NCI-H82 (cell line): ENCODE results near the gene ST6GALNAC2.

Experiments used
- DNase-seq: peaks from one replicate; lab custom pipeline; 2025; lab: John Stamatoyannopoulos, UW

Gene ST6GALNAC2

GRCh38 chr17:76556765-76557367 lies 28.8 kb downstream of the ST6GALNAC2 start:
- no peak for DNase-seq

- no peak for DNase-seq
These were observed 31.5 kb downstream of the ST6GALNAC2 start for GRCh38 chr17:76554131-76554530.

- no peak for DNase-seq
These were observed 32.3 kb downstream of the ST6GALNAC2 start for GRCh38 chr17:76553178-76553908.

GRCh38 chr17:76551685-76552084 lies 34.0 kb downstream of the ST6GALNAC2 start:
- DNase-seq = no peak

- no peak for DNase-seq
These were observed 34.7 kb downstream of the ST6GALNAC2 start for GRCh38 chr17:76550712-76551615.

GRCh38 chr17:76549539-76549938 lies 36.1 kb downstream of the ST6GALNAC2 start:
- DNase-seq = no peak

GRCh38 chr17:76549215-76549518 lies 36.5 kb downstream of the ST6GALNAC2 start:
- no peak for DNase-seq

GRCh38 chr17:76548378-76549214 lies 37.1 kb downstream of the ST6GALNAC2 start:
- DNase-seq = no peak

- no peak for DNase-seq
These were observed 37.9 kb downstream of the ST6GALNAC2 start for GRCh38 chr17:76547642-76548202.

GRCh38 chr17:76547183-76547641 lies 38.4 kb downstream of the ST6GALNAC2 start:
- DNase-seq = peak; percentile 95

GRCh38 chr17:76546556-76547182 lies 39.0 kb downstream of the ST6GALNAC2 start:
- no peak for DNase-seq

GRCh38 chr17:76545918-76546555 lies 39.6 kb downstream of the ST6GALNAC2 start:
- no peak for DNase-seq

GRCh38 chr17:76544546-76545365 lies 40.9 kb downstream of the ST6GALNAC2 start:
- DNase-seq = peak; percentile 54

- DNase-seq = peak; percentile 82
These were observed 41.7 kb downstream of the ST6GALNAC2 start for GRCh38 chr17:76543826-76544545.

GRCh38 chr17:76543482-76543825 lies 42.2 kb downstream of the ST6GALNAC2 start:
- no peak for DNase-seq

- DNase-seq = no peak
These were observed 42.7 kb downstream of the ST6GALNAC2 start for GRCh38 chr17:76542984-76543383.

GRCh38 chr17:76542566-76542971 lies 43.1 kb downstream of the ST6GALNAC2 start:
- DNase-seq = no peak

GRCh38 chr17:76541739-76542454 lies 43.8 kb downstream of the ST6GALNAC2 start:
- DNase-seq = peak; percentile 44
